Activated CD8-positive, alpha-beta T cell treated with anti-CD3 and anti-CD28 coated beads for 36 hours (primary cell): ENCODE measurements around the gene FGF18. TPM values are rescaled to one million over a fixed set of nuclear protein-coding genes. Genes with fewer than 3 reads are reported as not detected.
A peak's percentile ranks its signal among the peaks of the same experiment; 100 is the strongest.
"Not testable (repeated sequence)": the region's sequence is repeated elsewhere in the genome, so short reads cannot be mapped to it uniquely, and the experiment has no call there.

Experiments used
- ATAC-seq: fragments of 200-7000 bp; cut with Tn5 transposase; one replicate; pipeline ENCODE4 v1.10.0; 2021; ENCODE audit warnings: mild to moderate bottlenecking, moderate library complexity
- CTCF ChIA-PET: fragments of 350-600 bp; sonication (Branson Sonifier 250); formaldehyde crosslinking; loops from one replicate; lab custom pipeline; 2021; ENCODE audit warnings: antibody characterized with exemption; lab: Charles Lee
- POLR2A ChIA-PET: fragments of 350-600 bp; sonication (Branson Sonifier 250); formaldehyde crosslinking; loops from one replicate; lab custom pipeline; 2021; ENCODE audit warnings: antibody characterized with exemption; lab: Charles Lee
- DNase-seq: peaks from one replicate; pipeline ENCODE4 v3.0.0-alpha.2; 2020
- H3K27ac Mint-ChIP-seq: one replicate; pipeline ENCODE4 v1.8.0; 2021; ENCODE audit warnings: mild to moderate bottlenecking, mixed read lengths
- H3K27me3 Mint-ChIP-seq: one replicate; pipeline ENCODE4 v1.8.0; 2021; ENCODE audit warnings: mixed read lengths
- H3K36me3 Mint-ChIP-seq: one replicate; pipeline ENCODE4 v1.8.0; 2021; ENCODE audit warnings: low read depth, mixed read lengths
- H3K4me1 Mint-ChIP-seq: one replicate; pipeline ENCODE4 v1.8.0; 2021; ENCODE audit warnings: low read depth, mixed read lengths
- H3K4me3 Mint-ChIP-seq: one replicate; pipeline ENCODE4 v1.8.0; 2021; ENCODE audit warnings: mild to moderate bottlenecking, moderate library complexity, mixed read lengths
- H3K9me3 Mint-ChIP-seq: one replicate; pipeline ENCODE4 v1.8.0; 2021; ENCODE audit warnings: mixed read lengths
- CTCF ChIP-seq: fragments of 200-600 bp; IDR thresholded peaks from one replicate; pipeline ENCODE4 v1.8.0; 2022; ENCODE audit warnings: antibody characterized with exemption, mild to moderate bottlenecking
- intact Hi-C: fragments of 100-400 bp; cut with micrococcal nuclease; formaldehyde crosslinking; loops from one replicate; pipeline ENCODE4 v1.10.0; 2022
- total RNA-seq, 2 experiments: library from RNA; stranded (reverse); gene quantifications; one replicate each; pipeline ENCODE4 v1.2.3, GENCODE V29; 2021

The FGF18 gene
- total RNA-seq, 2 experiments from 2014 or later = 0.18 TPM; not detected in 1

- Mint-ChIP-seq H3K36me3 (peaks cover 69% of the 10 kb centered on the region), H3K27ac (no peak overlapping the region), H3K4me1 (peaks cover 42% of the 10 kb centered on the region), H3K27me3 (no peaks in the 10 kb centered on the region), H3K9me3 (no peaks in the 10 kb centered on the region), H3K4me3 (no peak overlapping the region)
- ChIA-PET POLR2A (interaction anchor here (1.1 to 11.2 kb wide), 4 partner anchors 8 to 21 kb away, joined by 3 to 162 read pairs (median 32); partner anchors contain the start of genes FGF18 and NPM1), CTCF (interaction anchor here (4.1 kb wide), 1 partner anchor 9 kb away, joined by 15 read pairs; the partner anchor contains the start of gene FGF18)
- no peak for TF ChIP-seq CTCF
- DNase-seq (no peak), ATAC-seq (no peak)
- intact Hi-C loops = loop anchor here (10.0 kb wide), 2 partner anchors 195 to 445 kb away; no protein-coding TSS in a partner anchor
Measured at GRCh38 chr5:171410181-171410580, 9.3 kb upstream of the FGF18 start.

- H3K27ac Mint-ChIP-seq = no peak overlapping the region
- intact Hi-C loops = loop anchor here (10.0 kb wide), 2 partner anchors 193 to 443 kb away; no protein-coding TSS in a partner anchor
- peaks cover 24% of the 10 kb centered on the region for H3K4me1 Mint-ChIP-seq
- no peaks in the 10 kb centered on the region for H3K27me3 Mint-ChIP-seq
- CTCF ChIA-PET = interaction anchor here (0.7 kb wide), 1 partner anchor 1138 kb away, joined by 3 read pairs; no protein-coding TSS in a partner anchor
- DNase-seq = no peak
- peaks cover 50% of the 10 kb centered on the region for H3K36me3 Mint-ChIP-seq
- no peak for ATAC-seq
- no peak overlapping the region for H3K4me3 Mint-ChIP-seq
- POLR2A ChIA-PET = interaction anchor here (0.6 to 11.2 kb wide), 4 partner anchors 15 to 509 kb away, joined by 3 to 162 read pairs (median 31); partner anchors contain the start of gene NPM1
- H3K9me3 Mint-ChIP-seq = no peaks in the 10 kb centered on the region
- TF ChIP-seq CTCF = no peak
Measured at GRCh38 chr5:171412186-171412585, 7.3 kb upstream of the FGF18 start.

GRCh38 chr5:171413153-171413910, 6.1 kb upstream of the FGF18 start:
- POLR2A ChIA-PET = interaction anchor here (0.6 to 11.2 kb wide), 7 partner anchors 17 to 594 kb away, joined by 3 to 162 read pairs (median 3); partner anchors contain the start of genes FBXW11 and NPM1
- CTCF ChIA-PET = interaction anchor here (1.1 kb wide), 1 partner anchor 494 kb away, joined by 3 read pairs; no protein-coding TSS in a partner anchor
- Mint-ChIP-seq H3K9me3 (no peaks in the 10 kb centered on the region), H3K27ac (peak overlapping the region; percentile 30), H3K36me3 (peaks cover 39% of the 10 kb centered on the region), H3K27me3 (no peaks in the 10 kb centered on the region), H3K4me1 (peaks cover 15% of the 10 kb centered on the region), H3K4me3 (no peak overlapping the region)
- ATAC-seq = no peak
- no peak for DNase-seq
- intact Hi-C loops = loop anchor here (10.0 kb wide), 2 partner anchors 191 to 441 kb away; no protein-coding TSS in a partner anchor
- TF ChIP-seq CTCF = no peak

- intact Hi-C loops = loop anchor here (10.0 kb wide), 2 partner anchors 191 to 441 kb away; no protein-coding TSS in a partner anchor
- not testable (repeated sequence) for H3K27me3 Mint-ChIP-seq, H3K4me3 Mint-ChIP-seq, ATAC-seq, DNase-seq, H3K27ac Mint-ChIP-seq, H3K9me3 Mint-ChIP-seq
- ChIA-PET CTCF (interaction anchor here (1.1 kb wide), 1 partner anchor 493 kb away, joined by 3 read pairs; no protein-coding TSS in a partner anchor), POLR2A (interaction anchor here (0.7 to 11.2 kb wide), 9 partner anchors 8 to 593 kb away, joined by 3 to 162 read pairs (median 3); partner anchors contain the start of gene NPM1)
- H3K36me3 Mint-ChIP-seq = peaks cover 34% of the 10 kb centered on the region
- peaks cover 15% of the 10 kb centered on the region for H3K4me1 Mint-ChIP-seq
Measured at GRCh38 chr5:171413993-171414392, 5.5 kb upstream of the FGF18 start.

- ATAC-seq = no peak
- no peak overlapping the region for H3K27ac Mint-ChIP-seq
- intact Hi-C loops = loop anchor here (10.0 kb wide), 2 partner anchors 190 to 440 kb away; no protein-coding TSS in a partner anchor
Measured at GRCh38 chr5:171415115-171415730, 4.2 kb upstream of the FGF18 start.

More at GRCh38 chr5:171415115-171415730, 4.2 kb upstream of the FGF18 start:
- H3K4me3 Mint-ChIP-seq = no peak overlapping the region
- no peaks in the 10 kb centered on the region for H3K9me3 Mint-ChIP-seq
- H3K27me3 Mint-ChIP-seq = peaks cover 2% of the 10 kb centered on the region
- ChIA-PET CTCF (no interaction called here), POLR2A (interaction anchor here (0.6 to 11.2 kb wide), 8 partner anchors 10 to 442 kb away, joined by 3 to 162 read pairs (median 4); partner anchors contain the start of gene NPM1)
- H3K4me1 Mint-ChIP-seq = peaks cover 12% of the 10 kb centered on the region
- DNase-seq = no peak
- TF ChIP-seq CTCF = no peak
- peaks cover 25% of the 10 kb centered on the region for H3K36me3 Mint-ChIP-seq
